Activated CD4-positive, alpha-beta T cell treated with anti-CD3 and anti-CD28 coated beads, Interleukin-2, amount 10 ng/mL, durations not matched to agents 7 days and 5 days (primary cell): ENCODE results near the gene SFXN3. TPM values are rescaled to one million over a fixed set of nuclear protein-coding genes. Genes with fewer than 3 reads are reported as not detected.

ENCODE experiments used
- CTCF ChIA-PET: fragments of 350-600 bp; sonication (Branson Sonifier 250); formaldehyde crosslinking; loops from one replicate; lab custom pipeline; 2021; ENCODE audit warnings: antibody characterized with exemption; lab: Charles Lee
- POLR2A ChIA-PET: fragments of 350-600 bp; sonication (Branson Sonifier 250); formaldehyde crosslinking; loops from one replicate; lab custom pipeline; 2021; ENCODE audit warnings: antibody characterized with exemption; lab: Charles Lee
- DNase-seq: peaks from one replicate; pipeline ENCODE4 v3.0.0-alpha.2; 2020
- H3K27ac Mint-ChIP-seq: one replicate; pipeline ENCODE4 v1.8.0; 2021; ENCODE audit warnings: mild to moderate bottlenecking, moderate library complexity, mixed read lengths
- H3K27me3 Mint-ChIP-seq: one replicate; pipeline ENCODE4 v1.8.0; 2021; ENCODE audit warnings: mixed read lengths
- H3K36me3 Mint-ChIP-seq: one replicate; pipeline ENCODE4 v1.8.0; 2021; ENCODE audit warnings: low read depth, mixed read lengths
- H3K4me1 Mint-ChIP-seq: one replicate; pipeline ENCODE4 v1.8.0; 2021; ENCODE audit warnings: mixed read lengths
- H3K4me3 Mint-ChIP-seq: one replicate; pipeline ENCODE4 v1.8.0; 2021; ENCODE audit warnings: mild to moderate bottlenecking, moderate library complexity, mixed read lengths
- H3K9me3 Mint-ChIP-seq: one replicate; pipeline ENCODE4 v1.8.0; 2021; ENCODE audit warnings: mixed read lengths
- total RNA-seq, 2 experiments: library from RNA; stranded (reverse); gene quantifications; one replicate each; pipeline ENCODE4 v1.2.3, GENCODE V29; 2021

The SFXN3 gene
- total RNA-seq, 2 experiments from 2014 or later = 39.5 to 43.5 TPM

GRCh38 chr10:101002456-101002855, 28.6 kb upstream of the SFXN3 start:
- ChIA-PET CTCF (interaction anchor here (1.0 to 12.7 kb wide), 4 partner anchors 9 to 39 kb away, joined by 3 to 111 read pairs (median 4); partner anchors contain the start of genes MRPL43 and TWNK), POLR2A (interaction anchor here (0.7 kb wide), 1 partner anchor 36 kb away, joined by 4 read pairs; no protein-coding TSS in a partner anchor)
- H3K4me1 Mint-ChIP-seq = peaks cover 13% of the 10 kb centered on the region
- no peaks in the 10 kb centered on the region for H3K9me3 Mint-ChIP-seq
- H3K36me3 Mint-ChIP-seq = peaks cover 2% of the 10 kb centered on the region
- H3K4me3 Mint-ChIP-seq = no peak overlapping the region
- no peak overlapping the region for H3K27ac Mint-ChIP-seq
- peaks cover 2% of the 10 kb centered on the region for H3K27me3 Mint-ChIP-seq
- DNase-seq = no peak

DNA sequence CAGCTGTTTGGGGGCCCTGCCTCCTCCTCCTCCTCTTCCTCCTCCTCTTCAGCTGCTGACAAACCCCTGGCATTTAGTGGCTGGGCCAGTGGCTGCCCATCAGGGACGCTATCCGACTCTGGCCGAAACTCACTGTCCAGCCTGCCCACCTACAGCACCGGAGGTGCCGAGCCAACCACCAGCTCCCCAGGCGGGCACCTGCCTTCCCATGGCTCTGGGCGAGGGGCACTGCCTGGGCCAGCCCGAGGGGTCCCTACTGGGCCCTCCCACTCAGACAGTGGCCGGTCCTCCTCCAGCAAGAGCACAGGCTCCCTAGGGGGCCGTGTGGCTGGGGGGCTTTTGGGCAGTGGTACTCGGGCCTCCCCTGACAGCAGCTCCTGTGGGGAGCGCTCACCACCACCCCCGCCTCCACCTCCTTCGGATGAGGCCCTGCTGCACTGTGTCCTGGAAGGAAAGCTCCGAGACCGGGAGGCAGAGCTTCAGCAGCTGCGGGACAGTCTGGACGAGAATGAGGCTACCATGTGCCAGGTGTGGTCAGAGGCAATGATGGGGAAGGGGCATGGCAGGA, 27.3 kb upstream of the SFXN3 start:
- peaks cover 2% of the 10 kb centered on the region for H3K36me3 Mint-ChIP-seq
- H3K27ac Mint-ChIP-seq = no peak overlapping the region
- no peak for DNase-seq
- ChIA-PET CTCF (interaction anchor here (0.6 to 12.7 kb wide), 3 partner anchors 13 to 638 kb away, joined by 3 to 111 read pairs (median 3); no protein-coding TSS in a partner anchor), POLR2A (no interaction called here)
- H3K4me3 Mint-ChIP-seq = no peak overlapping the region
- H3K27me3 Mint-ChIP-seq = peaks cover 2% of the 10 kb centered on the region
- no peaks in the 10 kb centered on the region for H3K9me3 Mint-ChIP-seq
- H3K4me1 Mint-ChIP-seq = peaks cover 6% of the 10 kb centered on the region

DNA sequence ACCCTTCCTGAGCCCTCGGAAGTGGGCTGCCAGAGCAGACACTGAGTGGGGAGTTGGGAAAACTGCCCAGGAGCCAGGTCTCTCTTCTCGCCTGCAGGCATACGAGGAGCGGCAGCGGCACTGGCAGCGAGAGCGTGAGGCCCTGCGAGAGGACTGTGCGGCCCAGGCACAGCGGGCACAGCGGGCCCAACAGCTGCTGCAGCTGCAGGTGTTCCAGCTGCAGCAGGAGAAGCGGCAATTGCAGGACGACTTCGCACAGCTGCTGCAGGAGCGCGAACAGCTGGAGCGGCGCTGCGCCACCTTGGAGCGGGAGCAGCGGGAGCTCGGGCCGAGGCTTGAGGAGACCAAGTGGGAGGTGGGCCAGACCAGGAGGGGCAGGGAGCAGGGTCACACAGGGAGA, 25.7 kb upstream of the SFXN3 start:
- Mint-ChIP-seq H3K27me3 (peaks cover 2% of the 10 kb centered on the region), H3K9me3 (no peaks in the 10 kb centered on the region), H3K4me1 (peaks cover 4% of the 10 kb centered on the region), H3K27ac (no peak overlapping the region), H3K4me3 (no peak overlapping the region), H3K36me3 (peaks cover 2% of the 10 kb centered on the region)
- DNase-seq = no peak
- ChIA-PET POLR2A (no interaction called here), CTCF (interaction anchor here (1.0 to 12.7 kb wide), 3 partner anchors 8 to 24 kb away, joined by 3 to 111 read pairs (median 4); no protein-coding TSS in a partner anchor)

DNA sequence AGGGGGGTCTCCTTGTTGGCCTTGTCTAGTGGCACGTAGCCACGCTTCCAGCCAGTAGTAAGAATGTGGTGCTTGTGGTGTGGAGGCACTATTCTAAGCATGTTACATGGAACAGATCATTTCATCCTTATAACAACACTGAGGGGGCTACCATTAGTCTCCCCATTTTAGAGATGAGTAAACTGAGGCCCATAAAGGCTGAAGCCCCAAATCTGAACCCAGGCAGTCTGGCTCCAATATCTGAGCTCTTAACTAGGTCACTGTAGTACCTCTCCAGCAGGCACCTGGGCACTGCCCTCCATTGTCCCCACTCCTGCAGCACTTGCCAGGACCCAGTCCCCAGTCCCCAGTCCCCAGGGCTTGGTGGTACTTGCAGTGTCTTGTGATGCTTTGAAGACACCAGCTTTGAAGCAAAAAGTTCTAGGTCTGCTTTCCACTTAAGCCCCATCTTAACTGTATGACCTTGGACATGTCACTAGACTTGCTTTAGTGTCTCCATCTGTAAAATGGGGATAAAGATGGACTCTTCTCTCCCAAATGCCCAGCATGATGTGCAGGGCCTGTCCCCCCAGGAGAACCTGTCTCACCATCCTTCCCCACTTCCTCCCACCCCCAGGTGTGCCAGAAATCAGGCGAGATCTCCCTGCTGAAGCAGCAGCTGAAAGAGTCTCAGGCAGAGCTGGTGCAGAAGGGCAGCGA, 25.0 kb upstream of the SFXN3 start:
- H3K9me3 Mint-ChIP-seq = no peaks in the 10 kb centered on the region
- peak overlapping the region; percentile 31 for H3K27ac Mint-ChIP-seq
- CTCF ChIA-PET = interaction anchor here (1.2 to 12.7 kb wide), 3 partner anchors 9 to 470 kb away, joined by 3 to 111 read pairs (median 4); partner anchors contain the start of gene HIF1AN
- POLR2A ChIA-PET = no interaction called here
- H3K4me3 Mint-ChIP-seq = no peak overlapping the region
- peaks cover 2% of the 10 kb centered on the region for H3K4me1 Mint-ChIP-seq
- DNase-seq = no peak
- H3K36me3 Mint-ChIP-seq = peaks cover 1% of the 10 kb centered on the region
- H3K27me3 Mint-ChIP-seq = peaks cover 1% of the 10 kb centered on the region

DNA sequence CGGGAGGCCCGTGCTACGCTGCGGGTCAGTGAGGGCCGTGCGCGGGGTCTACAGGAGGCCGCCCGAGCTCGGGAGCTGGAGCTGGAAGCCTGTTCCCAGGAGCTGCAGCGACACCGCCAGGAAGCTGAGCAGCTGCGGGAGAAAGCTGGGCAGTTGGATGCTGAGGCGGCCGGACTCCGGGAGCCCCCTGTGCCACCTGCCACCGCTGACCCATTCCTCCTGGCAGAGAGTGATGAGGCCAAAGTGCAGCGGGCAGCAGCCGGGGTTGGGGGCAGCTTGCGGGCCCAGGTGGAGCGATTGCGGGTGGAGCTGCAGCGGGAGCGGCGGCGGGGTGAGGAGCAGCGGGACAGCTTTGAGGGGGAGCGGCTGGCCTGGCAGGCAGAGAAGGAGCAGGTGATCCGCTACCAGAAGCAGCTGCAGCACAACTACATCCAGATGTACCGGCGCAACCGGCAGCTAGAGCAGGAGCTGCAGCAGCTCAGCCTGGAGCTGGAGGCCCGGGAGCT, 24.4 kb upstream of the SFXN3 start:
- H3K27ac Mint-ChIP-seq = no peak overlapping the region
- ChIA-PET POLR2A (no interaction called here), CTCF (interaction anchor here (1.0 to 12.7 kb wide), 5 partner anchors 10 to 471 kb away, joined by 3 to 111 read pairs (median 4); partner anchors contain the start of gene HIF1AN)
- DNase-seq = no peak
- no peaks in the 10 kb centered on the region for H3K27me3 Mint-ChIP-seq
- H3K4me3 Mint-ChIP-seq = no peak overlapping the region
- H3K4me1 Mint-ChIP-seq = no peaks in the 10 kb centered on the region
- H3K9me3 Mint-ChIP-seq = no peaks in the 10 kb centered on the region
- H3K36me3 Mint-ChIP-seq = no peaks in the 10 kb centered on the region

DNA sequence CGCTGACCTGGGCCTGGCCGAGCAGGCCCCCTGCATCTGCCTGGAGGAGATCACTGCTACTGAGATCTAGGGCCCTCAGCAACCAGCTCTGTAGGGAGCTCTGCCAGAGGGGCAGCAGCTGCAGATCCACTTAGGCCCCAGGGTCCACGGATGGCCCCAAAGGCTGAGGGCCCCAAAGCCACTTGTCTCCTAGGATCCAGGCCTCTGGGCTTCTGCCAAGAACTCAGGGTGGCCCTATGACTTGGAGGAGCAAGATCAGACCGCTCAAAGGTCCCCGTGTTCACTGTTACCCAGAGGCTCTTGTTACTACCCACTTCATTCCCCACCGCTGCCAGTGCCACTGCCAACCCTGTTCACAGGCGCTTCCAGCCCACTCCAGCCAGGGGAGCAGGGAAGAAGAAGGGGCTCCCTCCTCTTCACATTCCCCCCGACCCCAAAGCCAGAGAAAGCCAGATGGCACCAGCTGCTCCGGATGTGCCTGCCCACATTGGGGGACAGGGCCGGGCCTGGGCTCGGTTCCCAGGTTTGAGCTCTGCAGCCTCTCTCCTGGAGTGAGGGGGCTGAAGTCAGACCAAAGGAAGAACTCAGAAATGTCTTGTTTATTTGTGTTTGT, 23.8 kb upstream of the SFXN3 start:
- H3K4me3 Mint-ChIP-seq = no peak overlapping the region
- ChIA-PET POLR2A (no interaction called here), CTCF (interaction anchor here (0.7 to 12.7 kb wide), 7 partner anchors 8 to 472 kb away, joined by 3 to 111 read pairs (median 3); partner anchors contain the start of genes HIF1AN, LZTS2, PDZD7 and SFXN3)
- no peaks in the 10 kb centered on the region for H3K27me3 Mint-ChIP-seq
- no peak for DNase-seq
- no peaks in the 10 kb centered on the region for H3K36me3 Mint-ChIP-seq
- H3K4me1 Mint-ChIP-seq = no peaks in the 10 kb centered on the region
- H3K27ac Mint-ChIP-seq = no peak overlapping the region
- no peaks in the 10 kb centered on the region for H3K9me3 Mint-ChIP-seq

- Mint-ChIP-seq H3K9me3 (no peaks in the 10 kb centered on the region), H3K36me3 (no peaks in the 10 kb centered on the region)
- POLR2A ChIA-PET = no interaction called here
Measured at GRCh38 chr10:101007915-101008822, 22.9 kb upstream of the SFXN3 start.

DNA sequence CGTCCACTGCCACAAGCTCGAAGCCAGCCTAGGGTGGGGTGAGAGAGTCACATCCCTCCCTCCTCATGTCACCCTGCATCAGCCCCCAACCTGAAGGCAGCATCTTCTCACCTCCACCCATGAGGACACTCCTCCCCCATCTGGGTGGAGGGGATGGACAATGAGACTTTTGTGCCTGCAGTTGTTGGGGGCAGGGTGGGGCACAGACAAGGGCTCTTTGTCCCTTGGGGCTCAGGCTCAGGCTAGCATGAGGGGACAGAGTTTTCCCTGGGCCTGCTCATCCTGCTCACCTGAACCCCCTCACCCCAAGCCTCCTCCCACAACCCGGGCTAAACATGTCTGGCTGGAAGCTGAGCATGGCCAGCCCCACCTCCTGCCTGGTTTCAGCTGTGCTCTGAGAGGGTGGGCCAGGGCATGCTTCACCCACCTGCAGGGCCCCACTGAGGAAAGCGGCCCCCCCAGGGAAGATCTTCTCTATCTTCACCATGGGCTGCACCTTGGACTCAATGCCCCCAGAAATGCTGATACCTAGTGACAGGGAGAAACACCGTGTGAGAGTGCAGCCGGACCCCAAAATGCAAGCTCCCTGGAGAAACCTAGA, 22.1 kb upstream of the SFXN3 start:
- Mint-ChIP-seq H3K9me3 (no peaks in the 10 kb centered on the region), H3K27ac (no peak overlapping the region), H3K36me3 (no peaks in the 10 kb centered on the region), H3K4me3 (no peak overlapping the region), H3K27me3 (no peaks in the 10 kb centered on the region), H3K4me1 (peaks cover 12% of the 10 kb centered on the region)
- POLR2A ChIA-PET = no interaction called here
- CTCF ChIA-PET = interaction anchor here (0.7 to 3.0 kb wide), 2 partner anchors 10 to 12 kb away, joined by 3 to 11 read pairs; no protein-coding TSS in a partner anchor
- no peak for DNase-seq

More at GRCh38 chr10:101007915-101008822, 22.9 kb upstream of the SFXN3 start:
- peaks cover 7% of the 10 kb centered on the region for H3K4me1 Mint-ChIP-seq
- CTCF ChIA-PET = interaction anchor here (0.7 to 12.7 kb wide), 6 partner anchors 8 to 23 kb away, joined by 3 to 111 read pairs (median 3); partner anchors contain the start of genes LZTS2, PDZD7 and SFXN3
- no peak for DNase-seq
- no peak overlapping the region for H3K4me3 Mint-ChIP-seq
- no peak overlapping the region for H3K27ac Mint-ChIP-seq
- H3K27me3 Mint-ChIP-seq = no peaks in the 10 kb centered on the region

DNA sequence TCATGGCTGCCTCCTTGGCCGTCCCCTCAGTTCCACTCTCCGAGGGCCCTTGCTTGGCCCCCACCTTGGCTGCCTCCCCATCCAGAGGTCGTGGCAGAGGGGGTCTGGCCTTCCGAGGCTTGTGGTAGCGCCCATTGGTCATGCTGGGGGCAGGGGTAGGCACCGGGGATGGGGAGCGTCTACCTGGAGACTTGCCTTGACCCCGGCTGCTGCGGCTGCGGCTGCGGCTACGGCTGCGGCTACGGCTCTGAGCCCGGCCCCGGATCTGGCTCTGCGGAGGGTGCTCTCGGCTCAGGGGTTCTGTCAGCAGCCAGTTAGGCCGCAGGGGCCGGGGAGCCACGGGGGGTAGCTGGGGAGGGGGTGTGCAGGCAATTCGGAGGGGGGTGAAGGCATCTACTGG, 20.7 kb upstream of the SFXN3 start:
- Mint-ChIP-seq H3K4me3 (no peak overlapping the region), H3K36me3 (no peaks in the 10 kb centered on the region), H3K9me3 (no peaks in the 10 kb centered on the region), H3K27ac (no peak overlapping the region), H3K27me3 (peaks cover 5% of the 10 kb centered on the region), H3K4me1 (peaks cover 18% of the 10 kb centered on the region)
- ChIA-PET POLR2A (no interaction called here), CTCF (interaction anchor here (1.2 to 3.0 kb wide), 2 partner anchors 9 to 13 kb away, joined by 4 to 11 read pairs; no protein-coding TSS in a partner anchor)
- DNase-seq = no peak

GRCh38 chr10:101011517-101012423, 19.3 kb upstream of the SFXN3 start:
- ChIA-PET POLR2A (no interaction called here), CTCF (interaction anchor here (0.8 to 3.0 kb wide), 6 partner anchors 7 to 19 kb away, joined by 3 to 11 read pairs (median 4); partner anchors contain the start of gene LZTS2)
- no peak overlapping the region for H3K27ac Mint-ChIP-seq
- no peaks in the 10 kb centered on the region for H3K9me3 Mint-ChIP-seq
- H3K4me3 Mint-ChIP-seq = no peak overlapping the region
- no peak for DNase-seq
- peaks cover 18% of the 10 kb centered on the region for H3K4me1 Mint-ChIP-seq
- peaks cover 13% of the 10 kb centered on the region for H3K27me3 Mint-ChIP-seq
- no peaks in the 10 kb centered on the region for H3K36me3 Mint-ChIP-seq
